T1000 (cell line): ENCODE measurements around the gene RAD23B.
A peak's percentile ranks its signal among the peaks of the same experiment; 100 is the strongest.

Experiments used
- DNase-seq: peaks from one replicate; lab custom pipeline; 2025; ENCODE audit warnings: mixed read lengths; lab: John Stamatoyannopoulos, UW

RAD23B gene

DNA sequence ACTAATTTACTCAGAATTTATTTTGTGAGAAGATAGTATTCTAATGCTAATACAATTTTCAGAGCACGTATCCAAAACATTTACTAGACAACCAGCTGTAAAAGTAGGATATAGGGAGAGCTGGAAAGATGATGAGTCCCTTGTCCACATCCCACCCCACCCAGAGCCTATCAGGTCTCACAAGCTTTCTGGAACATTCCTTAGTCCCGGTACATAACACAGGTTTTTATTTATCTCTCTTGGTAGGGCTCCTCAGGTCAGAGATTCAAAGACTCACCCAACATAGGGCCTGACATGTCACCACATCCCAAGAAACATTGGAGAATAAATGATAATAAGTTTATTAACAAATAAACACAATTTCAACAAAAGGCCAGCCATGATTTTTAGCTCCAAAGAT is 13.8 kb upstream of the RAD23B start:
- DNase-seq, result no peak

DNA sequence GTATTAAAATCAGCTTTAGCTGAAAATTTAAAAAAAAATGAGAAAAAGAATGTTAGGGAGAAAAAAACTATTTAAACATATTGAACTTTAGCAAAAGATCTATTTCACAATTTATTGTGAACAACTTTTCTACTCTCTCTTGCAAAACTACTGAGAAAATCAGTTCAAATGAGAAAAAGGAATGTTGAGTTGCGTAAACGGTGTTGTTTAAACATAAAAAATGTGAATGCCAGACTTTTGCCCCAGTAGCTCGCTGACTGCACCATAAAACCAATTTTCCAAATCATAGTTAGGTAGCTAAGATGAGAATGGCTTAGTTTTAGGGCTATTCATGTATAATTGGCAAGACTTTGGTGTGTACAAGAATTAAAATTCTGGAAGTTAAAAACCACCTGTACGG is 13.4 kb upstream of the RAD23B start:
- no peak for DNase-seq

DNA sequence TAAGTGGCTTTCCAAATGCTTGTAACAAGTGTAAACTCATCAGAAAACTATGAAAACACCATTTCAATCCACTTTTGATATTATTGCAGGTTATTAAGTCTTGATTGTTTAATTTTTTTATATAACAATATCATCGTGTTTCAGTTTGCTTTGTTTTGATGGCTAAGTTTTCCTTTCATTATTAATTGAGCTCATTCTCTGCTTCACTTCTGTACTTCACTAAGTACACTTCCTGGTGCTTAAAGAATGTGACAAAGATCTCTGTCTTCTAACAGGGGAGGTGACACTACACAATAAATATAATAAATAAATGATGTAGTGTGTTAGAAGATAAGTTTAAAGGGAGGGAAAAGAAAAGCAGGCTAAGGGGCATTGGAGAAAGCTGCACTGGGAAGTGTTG is 13.0 kb upstream of the RAD23B start:
- DNase-seq, result no peak

DNA sequence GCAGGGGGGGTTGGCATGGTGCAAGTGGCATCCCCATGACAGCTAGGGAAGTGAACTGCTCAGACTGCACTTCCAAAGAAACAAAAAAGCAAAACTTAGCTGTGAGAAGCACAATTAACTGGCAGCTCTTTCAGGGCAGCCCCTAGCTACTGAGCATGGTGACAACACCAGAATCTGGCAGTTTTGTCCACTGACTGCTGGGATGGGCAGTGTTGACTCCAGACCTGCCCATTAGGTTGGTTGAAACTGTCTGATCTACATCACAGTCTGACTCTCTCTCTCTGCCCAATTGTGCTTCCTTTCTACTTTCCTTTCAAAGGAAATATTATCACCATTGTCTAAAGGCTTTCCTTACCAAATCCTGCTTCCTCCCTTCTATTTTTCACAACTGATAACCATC is 12.5 kb upstream of the RAD23B start:
- no peak for DNase-seq

DNA sequence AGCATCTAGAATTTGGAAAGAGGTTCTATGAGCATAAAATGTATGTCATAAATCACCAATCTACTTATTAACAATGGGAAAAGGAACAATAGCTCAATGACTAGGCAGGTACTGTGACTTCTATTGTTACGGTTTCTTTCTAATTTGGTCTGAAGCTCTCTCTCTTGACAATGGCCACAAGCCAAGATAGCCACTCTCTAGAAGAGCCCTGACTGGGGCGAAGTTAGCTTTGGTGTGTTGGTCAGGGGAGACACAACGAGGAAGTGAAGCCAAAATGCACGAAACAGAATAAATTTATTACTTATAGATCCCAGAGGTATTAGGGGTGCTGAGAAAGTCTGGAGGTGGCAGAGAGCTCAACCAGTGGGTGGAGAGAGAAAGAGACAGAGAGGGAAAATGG is 9.4 kb upstream of the RAD23B start:
- no peak for DNase-seq

DNA sequence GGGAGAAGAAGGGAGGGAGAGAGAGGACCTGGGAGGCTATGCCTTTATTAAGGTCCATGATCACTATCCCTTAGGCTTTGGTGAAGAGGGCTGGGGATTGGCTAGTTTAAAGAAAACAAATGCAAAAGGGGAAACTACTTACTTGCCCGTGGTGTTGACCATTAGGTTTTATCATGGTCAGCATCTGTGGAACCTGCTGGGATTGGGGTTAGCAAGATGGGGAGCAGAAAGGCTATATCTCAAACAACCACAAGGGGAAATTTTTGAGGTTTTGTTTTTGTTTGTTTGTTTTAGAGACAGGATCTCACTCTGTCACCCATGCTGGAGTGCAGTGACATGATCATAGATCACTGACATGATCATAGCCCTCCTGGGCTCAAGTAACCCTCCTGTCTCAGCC is 9.0 kb upstream of the RAD23B start:
- DNase-seq, result no peak

DNA sequence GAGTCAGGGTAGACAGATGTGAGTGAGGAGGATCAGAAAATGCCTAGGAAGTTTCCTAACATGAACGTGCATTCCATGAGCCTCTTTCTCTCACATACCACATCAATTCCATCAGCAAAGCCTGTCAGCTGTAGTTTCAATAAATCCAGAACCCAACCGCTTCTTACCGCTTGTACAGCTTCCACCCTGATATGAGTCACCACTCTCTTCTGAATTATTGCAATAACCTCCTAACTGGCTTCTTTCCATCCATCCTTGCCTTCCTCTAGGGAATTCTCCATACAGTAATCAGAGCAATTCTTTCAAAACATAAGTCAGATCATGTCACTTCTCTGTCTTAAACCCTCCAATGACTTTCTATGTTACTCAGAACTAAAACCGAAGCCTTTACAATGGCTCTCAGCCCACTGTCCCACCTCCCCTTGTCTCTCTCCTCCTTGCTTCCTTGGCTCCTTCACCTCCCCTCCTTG is 8.1 kb upstream of the RAD23B start:
- peak; percentile 65 for DNase-seq

DNA sequence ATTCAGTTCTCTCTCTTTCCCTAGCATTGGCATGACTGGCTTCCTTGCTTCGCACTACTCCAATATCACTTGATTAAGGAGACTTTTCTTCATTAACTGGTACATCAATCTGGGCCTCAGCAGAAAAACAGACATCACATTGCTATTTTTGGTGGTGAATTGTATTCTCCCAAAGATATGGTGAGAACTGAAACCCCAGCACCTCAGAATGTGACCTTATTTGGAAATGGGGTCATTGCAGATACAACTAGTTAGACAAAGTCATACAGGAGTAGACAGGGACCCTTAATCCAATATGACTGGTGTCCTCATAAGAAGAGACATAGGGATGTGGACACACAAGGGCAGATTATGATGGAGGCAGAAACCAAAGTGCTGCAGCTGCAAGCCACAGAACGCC is 7.5 kb upstream of the RAD23B start:
- no peak for DNase-seq

DNA sequence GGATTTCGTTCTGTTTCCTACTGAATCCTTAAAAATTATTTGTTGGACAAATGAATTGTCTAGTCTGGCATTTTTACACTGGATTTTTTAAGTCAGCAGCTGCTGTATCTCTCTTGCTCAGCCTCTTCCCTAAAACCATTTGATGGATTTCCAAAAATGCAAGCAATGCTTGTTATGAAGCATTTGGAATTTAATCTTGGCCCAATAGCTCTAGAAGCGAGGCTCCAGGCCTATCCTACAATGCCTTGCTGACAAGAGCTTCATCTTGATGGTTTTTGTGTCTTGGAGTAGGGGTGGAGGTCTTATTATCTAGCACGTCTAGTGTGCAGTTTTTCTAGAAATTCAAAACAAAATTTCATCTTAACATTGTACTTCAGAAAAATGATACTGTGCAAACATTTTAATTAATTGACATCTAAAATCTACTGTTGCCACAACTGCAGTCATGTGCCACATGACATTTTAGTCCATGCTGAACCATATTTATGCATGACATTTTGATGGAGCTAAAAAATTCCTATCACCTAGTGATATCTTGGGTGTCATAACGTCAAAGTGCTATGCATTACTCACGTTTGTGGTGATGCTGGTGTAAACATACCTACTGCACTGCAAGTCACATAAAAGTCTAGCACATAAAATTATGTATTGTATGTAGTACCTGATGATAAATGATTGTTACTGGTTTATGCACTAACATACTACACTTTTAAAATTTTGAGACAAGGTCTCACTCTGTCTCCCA is 5.9 kb upstream of the RAD23B start:
- DNase-seq, result no peak

DNA sequence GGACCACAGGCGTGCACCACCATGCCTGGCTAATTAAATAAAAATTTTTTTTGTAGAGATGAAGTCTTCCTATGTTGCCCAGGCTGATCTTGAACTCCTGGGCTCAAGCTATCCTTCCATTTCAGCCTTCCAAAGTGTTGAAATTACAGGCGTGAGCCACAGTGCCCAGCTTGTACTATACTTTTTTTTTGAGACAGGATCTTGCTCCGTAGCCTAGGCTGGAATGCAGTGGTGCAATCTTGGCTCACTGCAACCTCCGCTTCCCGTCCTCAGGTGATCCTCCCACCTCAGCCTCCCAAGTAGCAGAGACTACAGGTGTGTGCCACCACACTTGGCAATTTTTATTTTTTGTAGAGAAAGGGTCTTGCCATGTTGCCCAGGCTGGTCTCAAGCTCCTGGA is 5.3 kb upstream of the RAD23B start:
- no peak for DNase-seq

DNA sequence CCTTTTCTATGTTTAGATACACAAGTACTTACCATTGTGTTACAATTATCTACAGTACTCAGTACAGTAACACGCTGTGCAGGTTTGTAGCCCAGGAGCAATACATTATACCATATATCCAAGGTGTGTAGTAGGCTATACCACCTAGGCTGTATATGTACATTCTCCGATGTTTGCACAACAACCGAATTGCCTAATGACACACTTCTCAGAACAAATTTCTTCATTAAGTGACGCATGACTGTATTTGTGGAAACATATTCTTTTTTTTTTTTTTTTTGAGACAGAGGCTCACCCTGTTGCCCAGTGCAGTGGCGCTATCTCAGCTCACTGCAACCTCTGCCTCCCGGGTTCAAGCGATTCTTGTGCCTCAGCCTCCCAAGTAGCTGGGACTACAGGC is 4.0 kb upstream of the RAD23B start:
- DNase-seq, result no peak

DNA sequence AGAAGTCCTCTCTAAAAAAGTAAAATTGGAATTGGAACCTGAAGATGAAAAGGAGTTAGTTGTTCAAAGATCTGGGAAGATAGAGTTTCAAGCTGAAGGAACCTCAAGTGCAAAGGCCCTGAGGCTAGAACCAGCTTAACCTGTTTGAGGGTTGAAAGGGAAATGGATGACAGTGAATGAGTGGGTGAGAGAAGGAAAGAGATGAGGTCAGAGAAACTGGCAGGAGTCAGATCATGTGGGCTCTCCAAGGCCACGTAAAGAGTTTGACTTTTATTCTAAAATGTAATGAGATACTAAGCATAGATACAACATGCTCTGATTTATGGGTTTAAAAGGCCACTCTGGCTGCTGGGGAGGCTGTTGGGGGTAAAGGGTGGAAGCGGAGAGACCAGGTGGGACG is 2.5 kb upstream of the RAD23B start:
- DNase-seq, result no peak

DNA sequence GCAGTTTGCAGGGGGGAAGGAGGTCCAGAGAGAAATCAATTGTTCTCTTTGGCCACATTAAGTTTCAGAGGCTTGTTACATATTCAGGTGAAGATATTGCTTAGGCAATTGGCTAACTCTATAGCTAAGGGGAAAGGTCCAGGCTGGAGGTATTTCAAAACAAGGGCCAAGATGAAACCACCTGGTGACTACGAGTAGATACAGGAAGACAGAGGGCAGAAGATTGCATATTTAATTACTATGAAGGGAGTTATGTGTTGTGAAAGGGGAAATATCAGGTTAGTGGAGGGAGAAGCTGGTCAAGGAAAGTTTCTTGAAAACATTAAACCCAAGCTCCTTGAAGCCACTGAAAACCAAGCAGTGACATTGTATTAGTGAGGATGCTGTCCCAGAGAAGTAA is 1.9 kb upstream of the RAD23B start:
- DNase-seq, result no peak

DNA sequence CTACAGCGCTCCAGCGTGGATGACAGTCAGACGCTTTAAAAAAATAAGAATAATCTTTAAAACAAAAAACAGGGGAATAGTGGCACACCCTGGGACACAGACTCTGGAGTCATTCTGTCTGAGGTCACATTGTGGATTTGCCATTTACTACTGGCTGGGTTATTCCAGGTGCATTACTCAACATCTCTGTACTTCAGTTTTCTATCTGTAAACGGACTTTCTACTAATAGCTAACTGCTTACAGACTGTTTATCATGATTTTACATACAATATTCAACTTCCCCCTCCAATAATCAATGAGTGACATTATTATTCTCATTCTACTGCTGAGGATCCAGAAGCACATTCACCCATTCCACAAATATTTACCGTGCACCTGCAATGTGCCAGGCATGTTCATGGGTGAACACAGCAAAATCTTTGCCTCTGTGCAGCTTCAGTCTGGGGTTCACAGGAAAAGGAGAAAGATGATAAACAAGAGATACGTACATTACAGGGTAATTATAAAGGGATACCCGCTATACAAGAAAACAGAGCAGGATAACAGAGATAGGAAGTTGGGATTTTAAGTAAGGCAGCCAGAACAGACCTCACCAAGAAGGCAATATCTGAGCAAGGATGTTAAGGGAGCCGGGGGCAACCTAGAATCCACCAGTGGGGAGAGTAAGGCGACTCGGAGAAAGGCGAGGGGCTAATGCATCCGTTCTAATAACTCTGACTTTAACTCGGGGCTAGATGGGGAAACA is 984 bp upstream of the RAD23B start:
- no peak for DNase-seq

DNA sequence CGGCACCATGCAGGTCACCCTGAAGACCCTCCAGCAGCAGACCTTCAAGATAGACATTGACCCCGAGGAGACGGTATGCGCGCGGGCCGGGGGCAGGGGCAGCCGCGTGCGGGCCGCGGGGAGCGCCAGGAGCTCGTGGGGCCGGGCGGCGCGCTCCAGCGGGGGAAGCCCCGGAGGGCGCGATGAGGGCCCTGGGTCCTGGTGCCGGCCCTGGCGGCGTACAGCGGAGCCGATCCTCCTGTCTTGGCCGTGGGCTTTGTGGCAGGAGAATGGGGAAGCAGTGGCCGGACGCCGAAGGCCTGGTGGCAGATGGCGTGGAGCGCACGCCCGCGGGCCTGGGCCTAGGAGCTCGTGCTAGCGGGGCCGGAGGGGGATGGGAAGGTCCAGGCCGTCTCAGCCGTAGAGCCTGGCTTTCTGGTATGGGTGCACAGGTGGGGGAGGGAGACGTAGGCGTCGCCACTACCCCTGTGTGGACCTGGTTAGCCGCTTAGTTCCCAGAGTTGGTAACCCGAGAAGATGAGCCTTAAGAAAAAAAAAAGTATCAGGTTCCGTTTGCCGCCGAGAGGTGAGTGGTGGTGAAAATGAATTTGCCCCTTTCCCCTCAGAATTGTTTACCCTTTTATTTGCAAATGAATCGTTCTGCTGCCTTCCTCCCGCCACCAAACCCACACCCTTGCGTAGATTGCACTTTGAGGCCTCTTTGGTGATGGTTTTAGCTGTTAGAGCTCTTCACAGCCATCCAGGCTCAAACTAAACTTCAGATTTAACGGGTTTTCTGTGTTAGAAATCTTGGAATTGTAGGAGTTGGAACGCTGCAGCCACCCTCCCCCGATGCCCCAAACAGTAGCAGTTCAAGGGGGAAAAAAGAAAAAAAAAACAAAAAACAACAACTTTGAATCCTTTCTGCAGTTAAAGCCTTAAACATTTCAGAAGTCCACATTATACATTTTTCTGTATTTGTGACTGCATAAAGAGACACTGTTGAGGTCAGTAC is 841 bp downstream of the RAD23B start:
- no peak for DNase-seq

DNA sequence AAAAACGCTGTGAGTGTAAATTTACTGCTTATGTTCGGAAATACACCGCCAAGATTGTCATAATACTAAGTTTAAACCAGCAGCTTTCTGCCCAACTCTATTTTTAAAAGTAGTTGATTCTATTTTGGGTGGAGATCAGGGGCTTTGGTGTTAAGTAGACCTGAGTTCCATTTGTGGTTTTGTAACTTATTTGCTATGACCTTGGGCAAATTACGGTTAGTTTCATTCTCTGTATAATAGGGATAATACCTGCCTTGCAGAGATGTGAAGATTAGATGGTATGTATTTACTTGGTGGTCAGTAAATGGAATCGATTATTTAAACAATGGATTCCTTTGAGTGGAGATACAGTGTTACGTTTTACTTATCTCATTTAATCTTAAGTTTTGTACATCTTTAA is 1.6 kb downstream of the RAD23B start:
- DNase-seq, result no peak

DNA sequence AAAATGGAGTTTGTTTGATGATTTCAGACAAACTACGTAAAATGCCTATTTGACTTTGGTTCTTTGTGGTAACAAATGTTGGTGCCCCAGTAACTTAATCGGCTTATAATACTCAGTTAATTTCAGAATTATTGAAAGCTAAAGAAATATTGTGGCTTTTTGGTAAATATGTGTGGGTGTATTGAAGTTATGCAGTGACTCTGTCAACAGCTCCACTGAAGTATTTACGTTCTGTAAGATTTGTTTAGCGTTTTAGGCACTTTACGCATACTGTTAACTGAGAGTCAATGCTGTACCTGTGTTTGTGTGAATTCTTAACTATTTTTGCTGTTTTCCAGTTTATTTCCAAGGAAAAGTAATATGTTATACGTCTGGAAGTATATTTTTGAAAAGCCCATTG is 2.2 kb downstream of the RAD23B start:
- DNase-seq, result no peak

DNA sequence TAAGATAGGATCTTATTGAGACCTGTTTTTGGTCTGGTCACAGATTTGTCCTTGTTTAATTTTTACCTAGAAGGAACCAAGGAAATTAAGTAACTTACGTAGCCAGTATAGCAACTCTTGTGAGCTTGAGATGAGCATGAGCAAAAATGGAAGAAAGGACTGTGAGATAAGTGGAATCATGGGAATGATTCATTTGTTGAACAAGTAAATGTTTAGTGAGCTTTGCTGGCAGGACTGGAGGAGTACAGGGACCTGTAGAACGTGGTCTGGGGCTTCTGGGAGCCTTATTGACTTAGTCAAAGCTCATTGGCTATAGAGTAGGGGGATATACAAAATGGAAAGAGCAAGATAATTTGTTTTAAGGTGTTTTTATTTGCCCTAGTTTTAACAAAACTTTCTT is 3.0 kb downstream of the RAD23B start:
- DNase-seq, result no peak

DNA sequence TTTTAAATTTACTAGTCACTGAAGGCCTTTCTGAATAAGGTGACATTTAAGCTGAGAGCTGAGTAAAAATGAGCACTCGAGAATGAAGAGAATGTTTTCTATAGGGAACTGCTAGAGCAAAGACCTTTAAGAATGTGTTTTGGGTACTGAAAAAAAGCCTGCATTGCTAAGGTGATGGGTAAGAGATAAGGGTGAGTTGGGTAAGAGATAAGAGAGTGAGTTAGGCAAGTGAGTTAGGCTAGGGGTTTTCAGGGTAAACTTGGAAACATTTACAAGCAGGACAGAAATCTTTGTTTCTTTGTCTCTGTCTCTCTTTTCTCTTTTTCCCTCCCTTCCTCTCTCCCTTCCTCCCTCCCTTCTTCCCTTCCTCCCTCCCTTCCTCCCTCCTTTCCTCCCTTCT is 5.6 kb downstream of the RAD23B start:
- no peak for DNase-seq

DNA sequence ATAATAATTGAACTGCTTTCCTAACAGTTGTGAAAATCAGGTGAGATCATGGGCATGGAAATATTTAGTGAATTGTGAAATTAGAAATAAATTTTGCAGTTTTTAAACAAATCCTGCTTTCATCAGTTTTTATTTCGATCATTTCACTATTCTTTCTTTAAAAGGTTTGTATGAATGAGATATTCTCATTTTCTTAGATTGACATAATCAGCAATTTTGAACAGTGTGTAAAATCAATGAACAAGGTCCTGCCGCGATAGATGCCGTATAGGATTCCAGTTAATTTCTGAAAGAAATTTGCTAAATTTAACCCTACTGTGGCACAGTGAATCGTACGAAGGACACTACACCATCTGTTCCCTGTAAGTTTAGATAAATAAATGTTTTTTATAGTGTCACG is 7.5 kb downstream of the RAD23B start:
- DNase-seq, result no peak

DNA sequence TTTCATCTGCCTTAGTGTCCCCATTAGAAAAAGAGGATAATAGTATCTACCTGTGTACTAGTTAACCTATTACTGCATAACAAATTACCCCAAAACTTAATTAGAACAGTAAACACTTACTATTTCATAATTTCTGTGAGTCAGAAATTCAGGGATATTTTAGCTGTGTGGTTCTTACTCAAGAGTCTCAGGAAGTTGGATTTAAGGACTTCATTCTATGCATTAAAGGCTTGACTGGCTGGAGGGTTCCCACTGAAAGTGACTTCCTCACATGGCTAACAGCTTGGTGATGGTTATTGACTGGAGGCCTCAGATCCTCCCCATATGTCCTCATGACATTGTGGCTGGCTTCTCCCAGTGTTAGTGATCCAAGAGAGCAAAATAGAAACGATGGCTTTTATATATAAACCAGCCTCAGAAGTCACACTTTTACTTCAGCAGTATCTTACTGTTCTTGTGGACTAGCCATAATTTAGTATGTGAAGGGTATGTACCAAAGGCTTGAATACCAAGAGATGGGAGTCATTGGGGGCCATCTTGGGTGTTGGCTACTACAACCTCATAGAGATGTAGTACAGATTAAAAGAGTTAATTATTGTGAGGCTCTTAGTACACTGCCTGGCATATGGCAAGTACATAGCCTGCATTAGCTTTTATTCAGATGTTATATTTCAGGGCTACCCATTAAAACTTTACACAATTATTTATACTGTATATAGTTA is 9.9 kb downstream of the RAD23B start:
- no peak for DNase-seq

DNA sequence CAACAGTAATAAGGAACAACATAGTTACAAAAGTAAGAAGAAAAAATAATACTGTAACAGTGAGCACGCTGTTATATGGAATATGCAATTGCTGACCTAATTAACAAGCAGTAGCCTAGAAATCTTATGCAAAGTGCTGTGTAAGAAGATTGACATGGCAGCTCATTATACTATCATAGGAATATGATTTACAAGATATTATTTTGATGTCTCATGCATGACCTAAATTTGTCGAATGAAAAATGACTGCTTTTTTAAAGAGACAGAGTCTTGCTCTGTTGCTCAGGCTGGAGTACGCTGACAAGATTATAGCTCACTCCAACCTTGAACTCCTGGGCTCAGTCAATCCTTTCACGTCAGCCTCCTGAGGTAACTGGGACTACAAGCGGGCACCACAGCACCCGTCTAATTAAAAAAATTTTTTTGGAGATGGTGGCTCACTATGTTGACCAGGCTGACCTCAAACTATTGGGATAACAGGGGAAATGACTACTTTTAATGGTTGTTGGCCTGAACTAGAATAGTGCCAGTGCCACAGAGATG is 10.5 kb downstream of the RAD23B start:
- no peak for DNase-seq
